H9 (cell line): Measurements from ENCODE around the gene DYNC2LI1. TPM values are rescaled to one million over a fixed set of nuclear protein-coding genes. Genes with fewer than 3 reads are reported as not detected.

Experiments used
- DNase-seq: peaks from one replicate; pipeline ENCODE4 v3.0.0-alpha.2; 2017
- H2AFZ ChIP-seq: one replicate; pipeline ENCODE4 v1.6.1; 2013; ENCODE audit warnings: mild to moderate bottlenecking, low read length, control low read depth, moderate library complexity
- H2AK5ac ChIP-seq: 2 replicates; pipeline ENCODE4 v1.6.1; 2013; ENCODE audit warnings: low read length, control low read depth, mixed read lengths; ENCODE audit not compliant: insufficient read length
- H2BK120ac ChIP-seq: one replicate; pipeline ENCODE4 v1.6.1; 2013; ENCODE audit warnings: low read depth, mild to moderate bottlenecking, low read length, control low read depth, inconsistent platforms; ENCODE audit not compliant: poor library complexity, severe bottlenecking
- H2BK12ac ChIP-seq: 2 replicates; pipeline ENCODE4 v1.6.1; 2013; ENCODE audit warnings: low read length, control low read depth, mixed read lengths, low read depth; ENCODE audit not compliant: insufficient read length
- H2BK15ac ChIP-seq: 2 replicates; pipeline ENCODE4 v1.6.1; 2013; ENCODE audit warnings: low read depth, low read length, control low read depth
- H2BK20ac ChIP-seq: one replicate; pipeline ENCODE4 v1.6.1; 2013; ENCODE audit warnings: low read depth, mild to moderate bottlenecking, low read length, control low read depth, inconsistent platforms; ENCODE audit not compliant: poor library complexity, severe bottlenecking
- H2BK5ac ChIP-seq: 2 replicates; pipeline ENCODE4 v1.6.1; 2013; ENCODE audit warnings: low read length, control low read depth, mixed read lengths; ENCODE audit not compliant: insufficient read length
- H3K14ac ChIP-seq: 2 replicates; pipeline ENCODE4 v1.6.1; 2013; ENCODE audit warnings: low read length, control low read depth; ENCODE audit not compliant: insufficient read depth
- H3K18ac ChIP-seq: 2 replicates; pipeline ENCODE4 v1.6.1; 2013; ENCODE audit warnings: low read depth, mild to moderate bottlenecking, mixed read lengths, low read length, control low read depth; ENCODE audit not compliant: insufficient read length
- H3K23ac ChIP-seq: 2 replicates; pipeline ENCODE4 v1.6.1; 2013; ENCODE audit warnings: low read length, control low read depth, mixed read lengths, low read depth; ENCODE audit not compliant: insufficient read length
- H3K23me2 ChIP-seq: 2 replicates; pipeline ENCODE4 v1.6.1; 2013; ENCODE audit warnings: low read depth, mild to moderate bottlenecking, mixed read lengths, low read length, control low read depth; ENCODE audit not compliant: insufficient read length, poor library complexity, severe bottlenecking
- H3K27ac ChIP-seq: 2 replicates; pipeline ENCODE4 v1.5.1; 2013; ENCODE audit warnings: low read length, control low read depth, mixed read lengths, low read depth; ENCODE audit not compliant: insufficient read length
- H3K27me3 ChIP-seq: 2 replicates; pipeline ENCODE4 v1.6.1; 2013; ENCODE audit warnings: low read length, control low read depth, inconsistent platforms; ENCODE audit not compliant: insufficient read depth
- H3K4ac ChIP-seq: 2 replicates; pipeline ENCODE4 v1.6.1; 2013; ENCODE audit warnings: low read depth, mild to moderate bottlenecking, control low read depth, inconsistent platforms, low read length, moderate library complexity
- H3K4me1 ChIP-seq: 2 replicates; pipeline ENCODE4 v1.6.1; 2013; ENCODE audit warnings: low read length, control low read depth, inconsistent platforms; ENCODE audit not compliant: insufficient read depth
- H3K4me2 ChIP-seq: 2 replicates; pipeline ENCODE4 v1.6.1; 2013; ENCODE audit warnings: low read length, control low read depth, mixed read lengths; ENCODE audit not compliant: insufficient read length, insufficient read depth
- H3K56ac ChIP-seq: 2 replicates; pipeline ENCODE4 v1.6.1; 2013; ENCODE audit warnings: low read depth, mild to moderate bottlenecking, mixed read lengths, low read length, control low read depth; ENCODE audit not compliant: insufficient read length
- H3K79me1 ChIP-seq: 2 replicates; pipeline ENCODE4 v1.6.1; 2013; ENCODE audit warnings: low read depth, mild to moderate bottlenecking, moderate library complexity, low read length, control low read depth, inconsistent platforms; ENCODE audit not compliant: insufficient read depth, poor library complexity, severe bottlenecking
- H3K79me2 ChIP-seq: 2 replicates; pipeline ENCODE4 v1.6.1; 2013; ENCODE audit warnings: low read length, control low read depth, inconsistent platforms; ENCODE audit not compliant: insufficient read depth
- H3K9ac ChIP-seq: 2 replicates; pipeline ENCODE4 v1.6.1; 2013; ENCODE audit warnings: low read length, control low read depth, mixed read lengths; ENCODE audit not compliant: insufficient read length; ENCODE audit errors: extremely low read depth
- H3K9me3 ChIP-seq: one replicate; pipeline ENCODE4 v1.6.1; 2013; ENCODE audit warnings: low read depth, low read length, inconsistent platforms; ENCODE audit not compliant: control insufficient read depth
- H3T11ph ChIP-seq: one replicate; pipeline ENCODE4 v1.6.1; 2013; ENCODE audit warnings: mild to moderate bottlenecking, low read length, control low read depth, inconsistent platforms
- H4K20me1 ChIP-seq: one replicate; pipeline ENCODE4 v1.6.1; 2013; ENCODE audit not compliant: control insufficient read depth, insufficient read length, insufficient read depth
- H4K5ac ChIP-seq: 2 replicates; pipeline ENCODE4 v1.6.1; 2013; ENCODE audit warnings: low read depth, mild to moderate bottlenecking, mixed read lengths, low read length, control low read depth; ENCODE audit not compliant: insufficient read length
- H4K8ac ChIP-seq: replicated peaks from 2 replicates; pipeline ENCODE4 v1.6.1; 2013; ENCODE audit warnings: low read length, control low read depth, mixed read lengths, low read depth; ENCODE audit not compliant: insufficient read length
- H4K91ac ChIP-seq: 2 replicates; pipeline ENCODE4 v1.6.1; 2013; ENCODE audit warnings: low read depth, mild to moderate bottlenecking, moderate library complexity, mixed read lengths, low read length, control low read depth; ENCODE audit not compliant: insufficient read length
- H3K27ac Mint-ChIP-seq, 3 experiments: 2 replicates in 2 of 3; 3 replicates in 1 of 3; pipeline ENCODE4 v1.8.0; 2020 to 2021; ENCODE audit warnings: mixed read lengths in 3 of 3, mild to moderate bottlenecking in 1 of 3, moderate library complexity in 1 of 3
- H3K27me3 Mint-ChIP-seq: 2 replicates; pipeline ENCODE4 v1.8.0; 2021; ENCODE audit warnings: low read depth, mild to moderate bottlenecking, moderate library complexity, mixed read lengths
- H3K36me3 Mint-ChIP-seq, 3 experiments: 2 replicates in 2 of 3; 3 replicates in 1 of 3; pipeline ENCODE4 v1.8.0; 2020 to 2021; ENCODE audit warnings: low read depth in 3 of 3, mixed read lengths in 3 of 3; ENCODE audit not compliant: insufficient read depth in 1 of 3
- H3K4me1 Mint-ChIP-seq, 2 experiments: 2 replicates each; pipeline ENCODE4 v1.8.0; 2020; ENCODE audit warnings: mixed read lengths in 2 of 2
- H3K4me3 Mint-ChIP-seq, 2 experiments: 2 replicates in 1 of 2; 3 replicates in 1 of 2; pipeline ENCODE4 v1.8.0; 2020 to 2021; ENCODE audit warnings: mild to moderate bottlenecking in 2 of 2, mixed read lengths in 2 of 2, moderate library complexity in 1 of 2
- H3K9me3 Mint-ChIP-seq, 2 experiments: 2 replicates in 1 of 2; 3 replicates in 1 of 2; pipeline ENCODE4 v1.8.0; 2020; ENCODE audit warnings: mild to moderate bottlenecking in 2 of 2, mixed read lengths in 2 of 2, moderate library complexity in 1 of 2
- CTCF ChIP-seq: fragments of 200-600 bp; sonication (generic); conservative IDR thresholded peaks from 3 replicates; pipeline ENCODE4 v1.8.0; 2021; ENCODE audit warnings: antibody characterized with exemption, mild to moderate bottlenecking
- WGBS: extraction: QIAGEN DNeasy Blood & Tissue Kit; methylation state at CpG from one replicate; pipeline ENCODE4 v1.1.7; 2013; ENCODE audit warnings: missing lambda C conversion rate, low lambda C conversion rate, mixed read lengths; ENCODE audit not compliant: insufficient read length; ENCODE audit errors: extremely low coverage; 5-methylcytosine and 5-hydroxymethylcytosine counted together
- total RNA-seq: library from RNA; stranded (reverse); gene quantifications from 2 replicates; pipeline ENCODE4 v1.2.1, GENCODE V29; 2021

DYNC2LI1 gene
- total RNA-seq, 1 experiment from 2014 or later = 8.5 TPM

GRCh38 chr2:43743706-43744105 is 30.1 kb upstream of the DYNC2LI1 start:
- H3K4me2 ChIP-seq = no peak overlapping the region
- no CpG with 5 or more reads among the region's 5 CpGs for WGBS

More at GRCh38 chr2:43743706-43744105, 30.1 kb upstream of the DYNC2LI1 start:
- H2AFZ ChIP-seq = no peak overlapping the region
- no peaks in the 10 kb centered on the region for H4K20me1 ChIP-seq
- no peaks in the 10 kb centered on the region for H3K79me2 ChIP-seq
- Mint-ChIP-seq H3K27me3 (no peaks in the 10 kb centered on the region), H3K9me3 (no peaks in the 10 kb centered on the region), H3K4me3 (no peak overlapping the region), H3K36me3 (peaks cover 0 to 2% (median 0%) of the 10 kb centered on the region in 3 experiments; a peak in 1 of 7 replicates), H3K4me1 (no peaks in the 10 kb centered on the region), H3K27ac (no peak overlapping the region)
- no peak overlapping the region for H2BK5ac ChIP-seq
- H4K91ac ChIP-seq = no peak overlapping the region
- H3K14ac ChIP-seq = no peak overlapping the region
- no peak for DNase-seq
- H3K9me3 ChIP-seq = no peaks in the 10 kb centered on the region
- no peak overlapping the region for H3K4ac ChIP-seq
- H2BK120ac ChIP-seq = no peak overlapping the region
- H3K27ac ChIP-seq = no peak overlapping the region
- no peak overlapping the region for H2BK15ac ChIP-seq
- H3K23me2 ChIP-seq = no peaks in the 10 kb centered on the region
- no peak for TF ChIP-seq CTCF
- no peaks in the 10 kb centered on the region for H3K27me3 ChIP-seq
- no peaks in the 10 kb centered on the region for H3K4me1 ChIP-seq
- no peak overlapping the region for H3K56ac ChIP-seq
- no peak overlapping the region for H3K9ac ChIP-seq
- no peak overlapping the region for H4K8ac ChIP-seq
- no peaks in the 10 kb centered on the region for H3K79me1 ChIP-seq
- H2AK5ac ChIP-seq = no peak overlapping the region
- H2BK12ac ChIP-seq = no peak overlapping the region
- H2BK20ac ChIP-seq = no peak overlapping the region
- H3K23ac ChIP-seq = no peak overlapping the region
- no peak overlapping the region for H3T11ph ChIP-seq
- H3K18ac ChIP-seq = no peak overlapping the region
- no peak overlapping the region for H4K5ac ChIP-seq
